ENCODE data around the gene RASGRP4. TPM values are rescaled to one million over a fixed set of nuclear protein-coding genes. Genes with fewer than 3 reads are reported as not detected.

Gene RASGRP4
- total RNA-seq, 1 experiment from 2014 or later, result not detected

DNA sequence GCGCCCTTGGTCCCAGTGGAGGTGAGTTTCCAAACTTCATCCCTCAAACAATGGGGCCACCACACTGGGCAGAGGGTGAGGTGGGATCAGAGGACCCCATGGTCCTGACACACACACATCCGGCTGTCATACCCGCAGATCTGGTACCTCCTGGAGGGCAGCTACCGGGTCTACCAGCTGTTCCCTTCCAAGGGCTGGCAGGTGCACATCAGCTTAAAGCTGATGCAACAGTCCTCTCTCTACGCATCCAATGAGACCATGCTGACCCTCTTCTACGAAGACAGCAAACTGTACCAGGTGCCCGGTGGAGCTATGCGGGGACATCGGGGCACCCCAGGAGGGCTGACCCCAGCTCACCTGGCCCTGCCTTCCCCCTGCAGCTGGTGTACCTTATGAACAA lies 65.7 kb downstream of the RASGRP4 start:
- Histone ChIP-seq H3K4me3 (replicated peaks in 1 of 2; ENCODE audit: low read depth in 1 of 2, low read length in 2 of 2) (no peak overlapping the region), H3K79me2 (ENCODE audit: insufficient read depth, low read length) (no peaks in the 10 kb centered on the region), H2AFZ (ENCODE audit: low read depth, low read length, poor library complexity, severe bottlenecking) (no peak overlapping the region), H3K4me2 (ENCODE audit: low read length) (no peak overlapping the region), H3K4me1 (ENCODE audit: control insufficient read depth in 1 of 2, insufficient read depth in 2 of 2, low read length in 2 of 2) (peaks cover 8 to 20% of the 10 kb centered on the region in 2 experiments; a peak in 3 of 4 replicates), H3K27me3 (ENCODE audit: insufficient read depth, low read length) (peaks cover 11% of the 10 kb centered on the region; the same call in 1 of the 2 replicates), H3K9ac (ENCODE audit: low read length) (no peak overlapping the region), H3K9me2 (ENCODE audit: insufficient read depth) (no peaks in the 10 kb centered on the region), H3K9me3 (ENCODE audit: control insufficient read depth in 1 of 2, insufficient read depth in 1 of 2, low read depth in 1 of 2, low read length in 2 of 2) (no peaks in the 10 kb centered on the region), H3K36me3 (ENCODE audit: control insufficient read depth in 1 of 2, insufficient read depth in 2 of 2, low read length in 2 of 2) (no peaks in the 10 kb centered on the region), H3K27ac (ENCODE audit: low read depth, low read length) (no peak overlapping the region), H4K20me1 (ENCODE audit: insufficient read depth) (no peaks in the 10 kb centered on the region)
- no TSS peak for BruUV-seq (replicated peaks)
- intact Hi-C loops (cut with micrococcal nuclease), result no loop called here
- ChIA-PET RAD21 (ENCODE audit: low non-redundant PET in 1 of 2, low total read pairs in 2 of 2, uncharacterized antibody in 2 of 2, unreplicated experiment in 2 of 2) (no interaction called here), CTCF (no interaction called here), POLR2A (no interaction called here)
- ATAC-seq (no peak), DNase-seq (ENCODE audit: low read depth, low spot score) (no peak)
- TF ChIP-seq SP1 (IDR thresholded peaks at IDR 0.05; ENCODE audit: low read depth) (no peak), ELF1 (IDR thresholded peaks at IDR 0.05; ENCODE audit: borderline replicate concordance, low read depth) (no peak)
- TF ChIP-seq, protein P1, sequence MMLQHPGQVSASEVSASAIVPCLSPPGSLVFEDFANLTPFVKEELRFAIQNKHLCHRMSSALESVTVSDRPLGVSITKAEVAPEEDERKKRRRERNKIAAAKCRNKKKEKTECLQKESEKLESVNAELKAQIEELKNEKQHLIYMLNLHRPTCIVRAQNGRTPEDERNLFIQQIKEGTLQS (IDR thresholded peaks at IDR 0.05), result no peak
- TF ChIP-seq, protein P2, sequence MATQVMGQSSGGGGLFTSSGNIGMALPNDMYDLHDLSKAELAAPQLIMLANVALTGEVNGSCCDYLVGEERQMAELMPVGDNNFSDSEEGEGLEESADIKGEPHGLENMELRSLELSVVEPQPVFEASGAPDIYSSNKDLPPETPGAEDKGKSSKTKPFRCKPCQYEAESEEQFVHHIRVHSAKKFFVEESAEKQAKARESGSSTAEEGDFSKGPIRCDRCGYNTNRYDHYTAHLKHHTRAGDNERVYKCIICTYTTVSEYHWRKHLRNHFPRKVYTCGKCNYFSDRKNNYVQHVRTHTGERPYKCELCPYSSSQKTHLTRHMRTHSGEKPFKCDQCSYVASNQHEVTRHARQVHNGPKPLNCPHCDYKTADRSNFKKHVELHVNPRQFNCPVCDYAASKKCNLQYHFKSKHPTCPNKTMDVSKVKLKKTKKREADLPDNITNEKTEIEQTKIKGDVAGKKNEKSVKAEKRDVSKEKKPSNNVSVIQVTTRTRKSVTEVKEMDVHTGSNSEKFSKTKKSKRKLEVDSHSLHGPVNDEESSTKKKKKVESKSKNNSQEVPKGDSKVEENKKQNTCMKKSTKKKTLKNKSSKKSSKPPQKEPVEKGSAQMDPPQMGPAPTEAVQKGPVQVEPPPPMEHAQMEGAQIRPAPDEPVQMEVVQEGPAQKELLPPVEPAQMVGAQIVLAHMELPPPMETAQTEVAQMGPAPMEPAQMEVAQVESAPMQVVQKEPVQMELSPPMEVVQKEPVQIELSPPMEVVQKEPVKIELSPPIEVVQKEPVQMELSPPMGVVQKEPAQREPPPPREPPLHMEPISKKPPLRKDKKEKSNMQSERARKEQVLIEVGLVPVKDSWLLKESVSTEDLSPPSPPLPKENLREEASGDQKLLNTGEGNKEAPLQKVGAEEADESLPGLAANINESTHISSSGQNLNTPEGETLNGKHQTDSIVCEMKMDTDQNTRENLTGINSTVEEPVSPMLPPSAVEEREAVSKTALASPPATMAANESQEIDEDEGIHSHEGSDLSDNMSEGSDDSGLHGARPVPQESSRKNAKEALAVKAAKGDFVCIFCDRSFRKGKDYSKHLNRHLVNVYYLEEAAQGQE (IDR thresholded peaks at IDR 0.05; ENCODE audit: low read depth), result no peak

Measured in HCT116 (cell line).